ENCODE results near the gene RPL29.
"Not testable (repeated sequence)": the region's sequence is repeated elsewhere in the genome, so short reads cannot be mapped to it uniquely, and the experiment has no call there.

RPL29 gene

DNA sequence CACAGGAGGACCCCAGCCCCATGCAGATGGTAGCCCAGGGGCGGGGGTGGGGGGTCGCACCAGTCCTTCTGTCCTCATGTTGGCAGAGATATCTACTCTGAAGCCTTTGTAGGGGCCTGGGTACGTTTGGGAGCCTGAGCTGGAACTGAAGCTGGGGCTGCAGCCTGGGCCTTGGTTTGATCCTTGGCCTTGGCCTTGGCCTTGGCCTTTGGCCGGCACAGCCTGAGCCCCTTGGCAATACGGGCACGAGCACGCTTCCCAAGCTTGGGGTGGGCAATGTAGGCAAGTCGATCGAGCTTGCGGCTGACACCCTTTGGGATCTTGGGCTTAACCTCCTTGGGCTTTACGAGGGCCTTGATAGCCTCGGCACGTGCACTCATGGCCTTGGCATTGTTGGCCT is 2.0 kb downstream of the RPL29 start:
- not testable (repeated sequence) for DNase-seq (ENCODE audit: low read depth, low spot score); H3K4me3 ChIP-seq (ENCODE audit: low read length); H3K4me1 ChIP-seq (ENCODE audit: control insufficient read depth, insufficient read depth, low read length); H3K9me3 ChIP-seq (ENCODE audit: control insufficient read depth, insufficient read depth, low read length); H3K27ac ChIP-seq (ENCODE audit: low read length); H3K27me3 ChIP-seq (ENCODE audit: control insufficient read depth, insufficient read depth, low read length)
- peaks cover 27% of the 10 kb centered on the region for H3K36me3 ChIP-seq (ENCODE audit: control insufficient read depth, insufficient read depth, low read length)
- WGBS (ENCODE audit: insufficient coverage, insufficient read length) = no CpG with 5 or more reads among the region's 13 CpGs

DNA sequence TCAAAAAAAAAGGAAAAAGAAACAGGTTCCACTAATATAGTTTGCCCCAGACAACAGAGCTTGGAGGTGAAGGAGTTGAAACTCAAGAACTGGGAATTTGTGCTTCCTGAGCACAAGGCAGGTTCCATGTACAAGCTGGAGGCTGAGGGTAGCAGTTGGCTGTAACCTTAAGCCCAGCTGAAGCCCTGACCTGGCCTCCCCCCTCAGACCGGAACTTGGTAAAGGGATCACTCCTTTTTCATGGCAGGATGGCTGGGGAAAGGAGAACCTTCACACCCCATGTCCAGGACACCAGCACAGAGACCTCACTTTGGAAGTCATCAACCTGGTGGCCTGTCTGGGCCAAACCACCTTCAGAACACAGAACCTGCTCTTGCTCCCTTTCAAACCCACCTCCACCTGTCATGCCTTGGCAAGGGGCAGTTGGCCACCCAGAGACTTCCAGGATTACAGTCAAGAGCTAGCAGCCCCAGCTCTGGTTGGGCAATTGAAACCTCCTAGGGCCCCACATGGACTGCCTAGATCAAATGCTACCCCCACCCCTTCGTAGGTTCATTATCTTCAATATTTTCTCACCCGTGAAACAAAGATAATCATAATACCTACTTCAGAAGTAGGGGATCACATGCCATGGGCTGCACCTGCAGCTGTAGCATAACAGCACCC is 3.5 kb downstream of the RPL29 start:
- H3K36me3 ChIP-seq (ENCODE audit: control insufficient read depth, insufficient read depth, low read length) = peaks cover 27% of the 10 kb centered on the region
- DNase-seq (ENCODE audit: low read depth, low spot score) = no peak
- no CpG with 5 or more reads among the region's 3 CpGs for WGBS (ENCODE audit: insufficient coverage, insufficient read length)
- no peaks in the 10 kb centered on the region for H3K9me3 ChIP-seq (ENCODE audit: control insufficient read depth, insufficient read depth, low read length)
- H3K27ac ChIP-seq (ENCODE audit: low read length) = no peak overlapping the region
- no peaks in the 10 kb centered on the region for H3K27me3 ChIP-seq (ENCODE audit: control insufficient read depth, insufficient read depth, low read length)
- peaks cover 4% of the 10 kb centered on the region for H3K4me1 ChIP-seq (ENCODE audit: control insufficient read depth, insufficient read depth, low read length)
- H3K4me3 ChIP-seq (ENCODE audit: low read length) = no peak overlapping the region

DNA sequence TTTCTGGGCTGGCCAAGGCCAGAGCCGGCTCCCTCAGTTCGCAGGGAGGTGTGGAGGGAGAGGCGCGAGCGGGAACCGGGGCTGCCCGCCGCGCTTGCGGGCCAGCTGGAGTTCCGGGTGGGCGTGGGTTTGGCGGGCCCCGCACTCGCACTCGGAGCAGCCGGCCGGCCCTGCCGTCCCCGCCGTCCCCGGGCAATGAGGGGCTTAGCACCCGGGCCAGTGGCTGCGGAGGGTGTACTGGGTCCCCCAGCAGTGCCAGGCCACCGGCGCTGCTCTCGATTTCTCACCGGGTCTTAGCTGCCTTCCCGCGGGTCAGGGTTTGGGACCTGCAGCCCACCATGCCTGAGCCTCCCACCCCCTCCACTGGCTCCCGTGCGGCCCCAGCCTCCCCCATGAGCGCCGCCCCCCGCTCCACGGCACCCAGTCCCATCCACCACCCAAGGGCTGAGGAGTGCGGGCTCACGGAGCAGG is 5.2 kb downstream of the RPL29 start:
- not testable (repeated sequence) for DNase-seq (ENCODE audit: low read depth, low spot score); H3K27ac ChIP-seq (ENCODE audit: low read length); H3K4me1 ChIP-seq (ENCODE audit: control insufficient read depth, insufficient read depth, low read length); H3K4me3 ChIP-seq (ENCODE audit: low read length); H3K9me3 ChIP-seq (ENCODE audit: control insufficient read depth, insufficient read depth, low read length); H3K27me3 ChIP-seq (ENCODE audit: control insufficient read depth, insufficient read depth, low read length)
- peaks cover 27% of the 10 kb centered on the region for H3K36me3 ChIP-seq (ENCODE audit: control insufficient read depth, insufficient read depth, low read length)
- WGBS (ENCODE audit: insufficient coverage, insufficient read length) = no CpG with 5 or more reads among the region's 38 CpGs

DNA sequence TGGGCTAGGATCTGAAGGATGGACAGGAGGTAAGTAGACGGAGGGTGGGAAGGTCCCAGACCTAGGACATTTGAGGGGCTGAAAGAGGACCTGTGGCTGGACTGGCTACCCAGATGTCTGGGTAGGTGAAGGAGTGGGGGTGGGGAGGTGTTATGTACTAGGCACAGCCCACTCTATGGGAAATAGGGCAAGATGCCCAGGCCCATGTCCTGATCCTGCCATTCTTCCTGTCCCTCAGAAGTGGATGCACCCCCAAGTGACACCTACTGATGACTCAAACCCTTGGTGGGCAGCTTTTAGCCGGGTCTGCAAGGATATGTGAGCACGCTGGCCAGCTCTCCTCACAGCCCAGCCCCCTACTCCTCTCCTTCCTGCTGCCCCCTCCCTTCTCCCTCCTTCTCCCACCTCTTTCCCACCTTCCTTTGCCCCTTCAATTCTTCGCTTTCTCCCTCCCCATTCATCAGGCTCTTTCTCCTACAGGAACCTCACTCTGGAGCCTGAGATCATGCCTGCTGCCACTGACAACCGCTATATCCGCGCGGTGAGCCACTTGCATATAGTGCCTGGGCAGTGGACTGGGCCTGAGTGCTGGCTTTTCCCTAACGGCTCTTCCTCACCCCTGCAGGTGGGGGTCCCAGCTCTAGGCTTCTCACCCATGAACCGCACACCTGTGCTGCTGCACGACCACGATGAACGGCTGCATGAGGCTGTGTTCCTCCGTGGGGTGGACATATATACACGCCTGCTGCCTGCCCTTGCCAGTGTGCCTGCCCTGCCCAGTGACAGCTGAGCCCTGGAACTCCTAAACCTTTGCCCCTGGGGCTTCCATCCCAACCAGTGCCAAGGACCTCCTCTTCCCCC is 7.2 kb downstream of the RPL29 start:
- Histone ChIP-seq H3K9me3 (ENCODE audit: control insufficient read depth, insufficient read depth, low read length) (no peaks in the 10 kb centered on the region), H3K36me3 (ENCODE audit: control insufficient read depth, insufficient read depth, low read length) (peaks cover 13% of the 10 kb centered on the region), H3K4me3 (ENCODE audit: low read length) (no peak overlapping the region), H3K27ac (ENCODE audit: low read length) (no peak overlapping the region), H3K27me3 (ENCODE audit: control insufficient read depth, insufficient read depth, low read length) (no peaks in the 10 kb centered on the region), H3K4me1 (ENCODE audit: control insufficient read depth, insufficient read depth, low read length) (peaks cover 4% of the 10 kb centered on the region)
- WGBS (ENCODE audit: insufficient coverage, insufficient read length) = 100% methylated on average over 1 of the region's 15 CpGs
- DNase-seq (ENCODE audit: low read depth, low spot score) = no peak

DNA sequence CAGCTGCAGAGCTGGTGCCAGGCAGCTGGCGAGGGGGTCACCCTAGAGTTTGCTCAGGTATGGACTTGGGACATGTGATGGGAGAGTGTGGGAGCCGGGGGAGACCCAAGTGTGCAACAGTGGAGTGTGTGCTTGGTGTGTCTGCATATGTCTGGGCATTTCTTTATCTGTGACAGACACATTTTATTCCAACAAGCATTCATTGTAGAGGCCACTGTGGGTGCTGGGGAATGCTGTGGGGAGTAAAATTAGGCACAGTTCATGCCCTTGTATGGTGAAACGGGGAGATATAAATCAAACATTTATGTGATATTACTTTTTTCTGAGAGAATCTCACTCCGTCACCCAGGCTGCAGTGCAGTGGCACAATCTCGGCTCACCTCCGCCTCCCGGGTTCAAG is 8.1 kb downstream of the RPL29 start:
- no peak overlapping the region for H3K4me3 ChIP-seq (ENCODE audit: low read length)
- H3K27ac ChIP-seq (ENCODE audit: low read length) = no peak overlapping the region
- H3K9me3 ChIP-seq (ENCODE audit: control insufficient read depth, insufficient read depth, low read length) = no peaks in the 10 kb centered on the region
- H3K36me3 ChIP-seq (ENCODE audit: control insufficient read depth, insufficient read depth, low read length) = peaks cover 7% of the 10 kb centered on the region
- H3K27me3 ChIP-seq (ENCODE audit: control insufficient read depth, insufficient read depth, low read length) = no peaks in the 10 kb centered on the region
- DNase-seq (ENCODE audit: low read depth, low spot score) = no peak
- WGBS (ENCODE audit: insufficient coverage, insufficient read length) = no CpG with 5 or more reads among the region's 7 CpGs
- peaks cover 6% of the 10 kb centered on the region for H3K4me1 ChIP-seq (ENCODE audit: control insufficient read depth, insufficient read depth, low read length)

DNA sequence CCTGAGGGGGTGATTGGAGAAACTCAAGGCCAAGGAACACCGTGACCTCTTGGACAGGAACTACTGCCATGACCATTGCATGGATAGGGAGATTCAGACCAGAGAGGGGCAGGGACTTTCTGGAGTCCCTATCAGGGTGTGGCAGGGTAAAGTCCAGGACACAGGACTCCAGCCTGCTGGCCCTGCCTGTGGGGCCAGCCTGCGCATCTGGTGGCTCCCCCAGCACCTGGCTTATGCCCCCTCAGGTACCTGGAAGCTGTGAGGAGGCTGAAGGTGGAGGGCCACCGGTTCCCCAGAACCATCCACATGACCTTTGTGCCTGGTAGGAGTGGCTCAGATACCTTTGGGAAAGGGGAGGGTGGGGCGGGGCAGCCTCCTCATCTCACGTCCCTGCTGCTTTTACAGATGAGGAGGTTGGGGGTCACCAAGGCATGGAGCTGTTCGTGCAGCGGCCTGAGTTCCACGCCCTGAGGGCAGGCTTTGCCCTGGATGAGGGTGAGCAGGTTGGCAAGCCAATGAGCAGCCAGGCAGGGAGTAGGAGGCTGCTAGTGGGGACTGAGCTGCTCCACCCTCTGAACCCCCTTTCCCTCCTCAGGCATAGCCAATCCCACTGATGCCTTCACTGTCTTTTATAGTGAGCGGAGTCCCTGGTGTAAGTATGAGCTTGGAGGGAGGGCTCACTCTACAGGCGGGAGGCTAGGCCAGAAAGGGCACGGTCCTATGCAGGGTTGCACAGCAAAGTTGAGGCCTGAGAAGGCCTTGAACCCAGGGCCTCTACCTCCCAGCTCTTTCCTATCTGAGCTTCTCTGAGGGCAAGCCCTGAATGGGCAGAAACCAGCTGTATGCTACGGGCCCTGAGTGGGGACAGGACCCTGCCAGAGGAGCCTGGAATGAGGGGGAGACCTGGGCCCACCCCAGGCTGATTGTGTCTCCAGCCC is 9.4 kb downstream of the RPL29 start:
- Histone ChIP-seq H3K36me3 (ENCODE audit: control insufficient read depth, insufficient read depth, low read length) (no peaks in the 10 kb centered on the region; the same call in 1 of the 2 replicates), H3K4me1 (ENCODE audit: control insufficient read depth, insufficient read depth, low read length) (peaks cover 6% of the 10 kb centered on the region), H3K4me3 (ENCODE audit: low read length) (no peak overlapping the region), H3K27ac (ENCODE audit: low read length) (no peak overlapping the region), H3K9me3 (ENCODE audit: control insufficient read depth, insufficient read depth, low read length) (no peaks in the 10 kb centered on the region), H3K27me3 (ENCODE audit: control insufficient read depth, insufficient read depth, low read length) (no peaks in the 10 kb centered on the region)
- no CpG with 5 or more reads among the region's 12 CpGs for WGBS (ENCODE audit: insufficient coverage, insufficient read length)
- DNase-seq (ENCODE audit: low read depth, low spot score) = no peak

DNA sequence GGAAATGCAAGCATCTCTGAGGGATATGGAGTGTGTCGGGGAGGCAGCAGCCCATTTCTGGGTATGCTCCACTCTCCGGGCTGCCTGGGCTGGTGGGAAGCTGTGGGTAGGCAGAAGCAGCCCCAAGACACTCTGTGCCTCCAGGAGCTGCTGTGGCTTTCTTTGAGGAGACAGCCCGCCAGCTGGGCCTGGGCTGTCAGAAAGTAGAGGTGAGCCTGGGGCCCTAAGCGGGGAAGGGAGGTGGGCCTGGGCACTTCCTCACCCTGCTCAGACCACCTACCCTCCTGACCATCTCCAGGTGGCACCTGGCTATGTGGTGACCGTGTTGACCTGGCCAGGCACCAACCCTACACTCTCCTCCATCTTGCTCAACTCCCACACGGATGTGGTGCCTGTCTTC is 10.6 kb downstream of the RPL29 start:
- Histone ChIP-seq H3K4me1 (ENCODE audit: control insufficient read depth, insufficient read depth, low read length) (peaks cover 6% of the 10 kb centered on the region), H3K4me3 (ENCODE audit: low read length) (no peak overlapping the region), H3K27me3 (ENCODE audit: control insufficient read depth, insufficient read depth, low read length) (no peaks in the 10 kb centered on the region), H3K36me3 (ENCODE audit: control insufficient read depth, insufficient read depth, low read length) (no peaks in the 10 kb centered on the region; the same call in 1 of the 2 replicates), H3K27ac (ENCODE audit: low read length) (no peak overlapping the region), H3K9me3 (ENCODE audit: control insufficient read depth, insufficient read depth, low read length) (no peaks in the 10 kb centered on the region)
- no CpG with 5 or more reads among the region's 6 CpGs for WGBS (ENCODE audit: insufficient coverage, insufficient read length)
- DNase-seq (ENCODE audit: low read depth, low spot score) = no peak

DNA sequence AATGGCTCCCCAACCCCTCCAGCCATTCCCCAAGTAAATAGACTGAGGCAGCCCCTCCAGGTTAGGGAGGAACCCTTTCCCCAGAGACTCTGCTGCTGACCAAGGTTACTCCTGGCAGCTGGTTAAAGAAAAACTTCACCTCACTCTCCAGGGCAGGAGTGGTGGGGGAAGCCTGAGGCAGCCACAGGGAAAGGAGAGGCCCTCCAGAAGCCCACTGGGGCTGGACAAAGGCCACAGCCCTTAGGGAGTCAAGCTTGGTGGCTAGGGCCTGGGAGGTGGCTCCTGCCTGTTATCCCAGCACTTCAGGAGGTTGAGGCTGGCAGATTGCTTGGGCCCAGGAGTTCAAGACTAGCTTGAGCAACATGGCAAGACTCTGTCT is 11.4 kb downstream of the RPL29 start:
- Histone ChIP-seq H3K4me3 (ENCODE audit: low read length) (no peak overlapping the region), H3K9me3 (ENCODE audit: control insufficient read depth, insufficient read depth, low read length) (no peaks in the 10 kb centered on the region), H3K36me3 (ENCODE audit: control insufficient read depth, insufficient read depth, low read length) (no peaks in the 10 kb centered on the region), H3K27me3 (ENCODE audit: control insufficient read depth, insufficient read depth, low read length) (no peaks in the 10 kb centered on the region), H3K27ac (ENCODE audit: low read length) (no peak overlapping the region), H3K4me1 (ENCODE audit: control insufficient read depth, insufficient read depth, low read length) (peaks cover 6% of the 10 kb centered on the region)
- DNase-seq (ENCODE audit: low read depth, low spot score) = no peak

DNA sequence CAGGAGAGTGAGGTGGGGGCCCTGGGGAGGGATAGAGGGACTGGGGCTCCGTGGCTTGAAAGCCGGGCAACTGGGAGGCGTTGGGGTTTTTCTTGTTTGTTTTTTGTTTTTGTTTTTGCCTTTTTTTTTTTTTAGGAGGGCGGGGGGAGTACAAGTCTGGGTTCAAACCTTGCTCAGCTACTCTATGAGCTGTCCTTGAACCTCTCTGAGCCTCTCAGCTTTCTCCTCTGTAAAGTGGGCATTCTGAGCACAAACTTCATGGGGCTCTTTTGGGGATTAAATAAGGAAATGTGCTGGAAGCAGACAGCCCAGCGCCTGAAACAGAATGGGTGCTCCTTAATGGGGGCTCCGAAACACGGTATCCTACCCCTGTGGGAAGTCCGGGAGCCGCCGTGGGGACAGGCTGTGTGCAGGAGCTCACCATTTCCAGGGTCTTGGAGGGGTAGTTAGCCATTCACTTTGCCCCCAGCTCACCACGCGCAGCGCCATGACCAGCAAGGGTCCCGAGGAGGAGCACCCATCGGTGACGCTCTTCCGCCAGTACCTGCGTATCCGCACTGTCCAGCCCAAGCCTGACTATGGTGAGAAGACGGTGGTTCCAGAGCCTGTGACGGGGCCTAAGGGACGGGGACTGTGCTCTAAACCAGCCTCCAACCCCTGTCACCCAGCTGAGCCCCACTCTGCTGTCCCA is 12.0 kb downstream of the RPL29 start:
- H3K4me1 ChIP-seq (ENCODE audit: control insufficient read depth, insufficient read depth, low read length) = peaks cover 6% of the 10 kb centered on the region
- no peak for DNase-seq (ENCODE audit: low read depth, low spot score)
- no peaks in the 10 kb centered on the region for H3K36me3 ChIP-seq (ENCODE audit: control insufficient read depth, insufficient read depth, low read length)
- no peak overlapping the region for H3K27ac ChIP-seq (ENCODE audit: low read length)
- H3K27me3 ChIP-seq (ENCODE audit: control insufficient read depth, insufficient read depth, low read length) = no peaks in the 10 kb centered on the region
- peak overlapping the region; percentile 14; the same call in 1 of the 2 replicates for H3K4me3 ChIP-seq (ENCODE audit: low read length)
- no peaks in the 10 kb centered on the region for H3K9me3 ChIP-seq (ENCODE audit: control insufficient read depth, insufficient read depth, low read length)
- WGBS (ENCODE audit: insufficient coverage, insufficient read length) = no CpG with 5 or more reads among the region's 22 CpGs
